Panc1 (cell line): ENCODE measurements around the gene CORT. TPM values are rescaled to one million over a fixed set of nuclear protein-coding genes. Genes with fewer than 3 reads are reported as not detected.
A peak's percentile ranks its signal among the peaks of the same experiment; 100 is the strongest.

Source experiments
- ATAC-seq: fragments of 200-7000 bp; cut with Tn5 transposase; 2 replicates; pipeline ENCODE4 v1.9.1; 2020; ENCODE audit warnings: mild to moderate bottlenecking, moderate library complexity
- BruUV-seq: library from RNA; stranded (reverse); fragments of 400-500 nt; replicated peaks from 2 replicates; lab custom pipeline; 2021; lab: Mats Ljungman, UMichigan
- CTCF ChIA-PET: fragments of 300-600 bp; sonication (Branson Sonifier 250); formaldehyde crosslinking; loops from one replicate; lab custom pipeline; 2022; ENCODE audit warnings: antibody characterized with exemption; lab: Charles Lee
- POLR2A ChIA-PET: fragments of 300-600 bp; sonication (Branson Sonifier 250); formaldehyde crosslinking; loops from one replicate; lab custom pipeline; 2022; ENCODE audit warnings: antibody characterized with exemption; lab: Charles Lee
- DNase-seq: peaks from one replicate; pipeline ENCODE4 v3.0.0-alpha.2; 2010; ENCODE audit warnings: low read depth, low spot score
- H3K27ac ChIP-seq: 2 replicates; pipeline ENCODE4 v1.5.1; 2011; ENCODE audit warnings: mild to moderate bottlenecking, low read length, inconsistent platforms
- H3K27me3 ChIP-seq: fragments of 200-500 bp; sonication (Bioruptor generic); 2 replicates; pipeline ENCODE4 v1.6.0; 2014; ENCODE audit warnings: low read length, inconsistent platforms; ENCODE audit not compliant: control insufficient read depth, insufficient read depth
- H3K36me3 ChIP-seq: fragments of 200-500 bp; sonication (Bioruptor generic); 2 replicates; pipeline ENCODE4 v1.5.1; 2014; ENCODE audit warnings: inconsistent platforms, mild to moderate bottlenecking, low read length, moderate library complexity; ENCODE audit not compliant: control insufficient read depth, insufficient read depth
- H3K4me1 ChIP-seq: 2 replicates; pipeline ENCODE4 v1.5.1; 2011; ENCODE audit warnings: inconsistent platforms, mild to moderate bottlenecking, low read length, moderate library complexity; ENCODE audit not compliant: control insufficient read depth, insufficient read depth
- H3K4me3 ChIP-seq, 2 experiments: 2 replicates each; pipeline ENCODE4 v1.5.1; 2011 to 2012; ENCODE audit warnings: low read depth in 2 of 2, low read length in 2 of 2, mild to moderate bottlenecking in 2 of 2, inconsistent platforms in 1 of 2, moderate library complexity in 1 of 2
- H3K9me3 ChIP-seq: fragments of 200-500 bp; sonication (Bioruptor generic); 2 replicates; pipeline ENCODE4 v1.5.1; 2014; ENCODE audit warnings: low read depth, mild to moderate bottlenecking, inconsistent platforms, low read length, moderate library complexity; ENCODE audit not compliant: control insufficient read depth, insufficient read depth
- POLR2AphosphoS5 ChIP-seq: IDR thresholded peaks from 2 replicates; pipeline ENCODE4 v1.6.1; 2012; ENCODE audit warnings: mild to moderate bottlenecking, low read depth, low read length, moderate library complexity
- REST ChIP-seq, 2 experiments: IDR thresholded peaks; 2 replicates each; pipeline ENCODE4 v1.6.1; 2011 to 2012; ENCODE audit warnings: low read depth in 2 of 2, control low read depth in 1 of 2, low read length in 1 of 2, mild to moderate bottlenecking in 1 of 2, moderate library complexity in 1 of 2; ENCODE audit not compliant: insufficient read depth in 1 of 2
- SIN3A ChIP-seq: IDR thresholded peaks from 2 replicates; pipeline ENCODE4 v1.6.1; 2012; ENCODE audit warnings: low read depth, mild to moderate bottlenecking, low read length, moderate library complexity, borderline replicate concordance; ENCODE audit not compliant: insufficient read depth
- TCF7L2 ChIP-seq: IDR thresholded peaks from 2 replicates; pipeline ENCODE4 v1.6.1; 2011; ENCODE audit warnings: mild to moderate bottlenecking, low read depth, low read length, inconsistent platforms
- in situ Hi-C: cut with HindIII; loops from 2 replicates; pipeline ENCODE4 v1.10.0; 2016; ENCODE audit warnings: low sequenced_read_pairs, low pct_unique_long_range_greater_than_20kb
- intact Hi-C: fragments of 100-400 bp; cut with micrococcal nuclease; formaldehyde crosslinking; loops from one replicate; pipeline ENCODE4 v1.10.0; 2022; ENCODE audit not compliant: unreplicated experiment
- total RNA-seq: library from RNA; stranded (reverse); gene quantifications from one replicate; pipeline ENCODE4 v1.2.1, GENCODE V29; 2021; ENCODE audit not compliant: unreplicated experiment
- TF ChIP-seq, protein P1 (sequence below): fragments of 450-650 bp; IDR thresholded peaks from 2 replicates; pipeline ENCODE4 v1.5.1; 2017; ENCODE audit warnings: mild to moderate bottlenecking

CORT gene
- total RNA-seq, 1 experiment from 2014 or later, result 0.41 TPM

- intact Hi-C loops, result no loop called here
- no TSS peak for BruUV-seq
- TF ChIP-seq POLR2AphosphoS5 (no peak), REST (IDR thresholded peaks at IDR 0.05; ENCODE audit: insufficient read depth in 1 of 2, low read depth in 2 of 2, low read length in 1 of 2) (no peak), SIN3A (no peak), TCF7L2 (no peak)
- TF ChIP-seq, protein P1, sequence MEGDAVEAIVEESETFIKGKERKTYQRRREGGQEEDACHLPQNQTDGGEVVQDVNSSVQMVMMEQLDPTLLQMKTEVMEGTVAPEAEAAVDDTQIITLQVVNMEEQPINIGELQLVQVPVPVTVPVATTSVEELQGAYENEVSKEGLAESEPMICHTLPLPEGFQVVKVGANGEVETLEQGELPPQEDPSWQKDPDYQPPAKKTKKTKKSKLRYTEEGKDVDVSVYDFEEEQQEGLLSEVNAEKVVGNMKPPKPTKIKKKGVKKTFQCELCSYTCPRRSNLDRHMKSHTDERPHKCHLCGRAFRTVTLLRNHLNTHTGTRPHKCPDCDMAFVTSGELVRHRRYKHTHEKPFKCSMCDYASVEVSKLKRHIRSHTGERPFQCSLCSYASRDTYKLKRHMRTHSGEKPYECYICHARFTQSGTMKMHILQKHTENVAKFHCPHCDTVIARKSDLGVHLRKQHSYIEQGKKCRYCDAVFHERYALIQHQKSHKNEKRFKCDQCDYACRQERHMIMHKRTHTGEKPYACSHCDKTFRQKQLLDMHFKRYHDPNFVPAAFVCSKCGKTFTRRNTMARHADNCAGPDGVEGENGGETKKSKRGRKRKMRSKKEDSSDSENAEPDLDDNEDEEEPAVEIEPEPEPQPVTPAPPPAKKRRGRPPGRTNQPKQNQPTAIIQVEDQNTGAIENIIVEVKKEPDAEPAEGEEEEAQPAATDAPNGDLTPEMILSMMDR, result no peak
- H3K27ac ChIP-seq, result peak overlapping the region; percentile 95
- no peak for DNase-seq
- peaks cover 17% of the 10 kb centered on the region for H3K4me1 ChIP-seq
- POLR2A ChIA-PET, result no interaction called here
- no peaks in the 10 kb centered on the region for H3K9me3 ChIP-seq
- H3K27me3 ChIP-seq, result no peaks in the 10 kb centered on the region
- CTCF ChIA-PET, result no interaction called here
- H3K4me3 ChIP-seq, result peak overlapping the region; percentile 82 to 89
- in situ Hi-C loops, result no loop called here
- no peak for ATAC-seq
- H3K36me3 ChIP-seq, result no peaks in the 10 kb centered on the region; the same call in 1 of the 2 replicates
These were observed 25.7 kb downstream of the CORT start for GRCh38 chr1:10475510-10475909.

DNA sequence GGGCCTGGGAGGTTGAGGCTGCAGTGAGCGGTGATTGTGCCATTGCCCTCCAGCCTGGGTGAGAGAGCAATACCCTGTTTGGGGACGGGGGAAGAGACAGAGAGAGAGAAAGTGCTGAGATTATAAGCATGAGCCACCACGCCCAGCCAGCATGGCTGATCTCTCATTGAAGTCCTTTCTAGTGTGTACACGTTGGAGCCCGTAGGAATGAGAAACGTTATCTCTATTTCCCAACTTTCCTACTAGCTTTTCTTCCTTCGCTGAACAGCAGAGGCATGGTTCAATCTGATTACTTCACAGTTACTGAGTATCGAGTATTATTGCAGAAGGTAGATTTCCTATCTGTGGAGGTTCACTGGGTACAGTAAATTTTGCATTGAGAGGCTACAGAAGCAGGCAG lies 29.5 kb downstream of the CORT start:
- in situ Hi-C loops, result no loop called here
- ChIA-PET CTCF (no interaction called here), POLR2A (no interaction called here)
- DNase-seq (no peak), ATAC-seq (no peak)
- peaks cover 12% of the 10 kb centered on the region for H3K4me1 ChIP-seq
- no peaks in the 10 kb centered on the region for H3K9me3 ChIP-seq
- intact Hi-C loops, result no loop called here
- H3K27ac ChIP-seq, result no peak overlapping the region
- no peak overlapping the region for H3K4me3 ChIP-seq
- no peaks in the 10 kb centered on the region for H3K27me3 ChIP-seq
- H3K36me3 ChIP-seq, result no peaks in the 10 kb centered on the region; the same call in 1 of the 2 replicates
- BruUV-seq, result no TSS peak
- no peak for TF ChIP-seq POLR2AphosphoS5
- no peak for TF ChIP-seq REST (IDR thresholded peaks at IDR 0.05; ENCODE audit: insufficient read depth in 1 of 2, low read depth in 2 of 2, low read length in 1 of 2)
- TF ChIP-seq SIN3A, result no peak
- TF ChIP-seq, protein P1, result no peak
- TF ChIP-seq TCF7L2, result no peak
